GM12891 (cell line): Measurements from ENCODE around the gene RADIL.

Experiments
- DNase-seq: peaks from one replicate; pipeline ENCODE4 v3.0.0; 2011; ENCODE audit warnings: low spot score; ENCODE audit not compliant: insufficient read length
- FAIRE-seq: peaks from 2 replicates; lab custom pipeline; 2011; peaks lifted over from hg19 to GRCh38; lab: Jason Lieb, UNC
- PAX5 ChIP-seq: IDR thresholded peaks from 2 replicates; pipeline ENCODE4 v1.6.1; 2011; ENCODE audit warnings: low read length, moderate library complexity, mild to moderate bottlenecking; ENCODE audit not compliant: insufficient read depth, severe bottlenecking
- POLR2A ChIP-seq: IDR thresholded peaks from 2 replicates; pipeline ENCODE4 v1.6.1; 2011; ENCODE audit warnings: low read depth, low read length, control low read depth
- POLR2AphosphoS5 ChIP-seq: IDR thresholded peaks from 2 replicates; pipeline ENCODE4 v1.6.1; 2011; ENCODE audit warnings: low read depth, low read length, control low read depth
- POU2F2 ChIP-seq: IDR thresholded peaks from 2 replicates; pipeline ENCODE4 v1.6.1; 2011; ENCODE audit warnings: low read depth, mild to moderate bottlenecking, control low read depth, low read length, moderate library complexity
- SPI1 ChIP-seq: IDR thresholded peaks from 2 replicates; pipeline ENCODE4 v1.6.1; 2011; ENCODE audit warnings: low read depth, low read length, control low read depth
- TAF1 ChIP-seq: IDR thresholded peaks from 2 replicates; pipeline ENCODE4 v1.6.1; 2011; ENCODE audit warnings: low read depth, low read length, control low read depth

Gene RADIL

GRCh38 chr7:4790078-4790465 lies 93.4 kb downstream of the RADIL start:
- TF ChIP-seq SPI1 (no peak), PAX5 (no peak), TAF1 (no peak), POLR2AphosphoS5 (no peak), POLR2A (no peak), POU2F2 (no peak)
- no peak for FAIRE-seq
- DNase-seq: no peak

- no peak for TF ChIP-seq TAF1
- no peak for TF ChIP-seq POLR2A
- TF ChIP-seq POU2F2: no peak
- TF ChIP-seq PAX5: no peak
- no peak for TF ChIP-seq POLR2AphosphoS5
- no peak for TF ChIP-seq SPI1
- FAIRE-seq: no peak
- no peak for DNase-seq
These were observed 94.1 kb downstream of the RADIL start for GRCh38 chr7:4789194-4790077.

- FAIRE-seq: no peak
- DNase-seq: no peak
- TF ChIP-seq POLR2A (no peak), TAF1 (no peak), SPI1 (no peak), POLR2AphosphoS5 (no peak), POU2F2 (no peak)
These were observed 94.8 kb downstream of the RADIL start for GRCh38 chr7:4788627-4789189.

GRCh38 chr7:4787947-4788626 lies 95.4 kb downstream of the RADIL start:
- TF ChIP-seq POU2F2: no peak
- no peak for TF ChIP-seq PAX5
- TF ChIP-seq TAF1: no peak
- TF ChIP-seq POLR2AphosphoS5: no peak
- no peak for TF ChIP-seq POLR2A
- no peak for TF ChIP-seq SPI1
- no peak for FAIRE-seq
- no peak for DNase-seq

GRCh38 chr7:4787541-4787940 lies 96.0 kb downstream of the RADIL start:
- DNase-seq (no peak), FAIRE-seq (no peak)
- TF ChIP-seq PAX5 (no peak), POU2F2 (no peak), TAF1 (no peak), POLR2AphosphoS5 (no peak)

- DNase-seq (no peak), FAIRE-seq (no peak)
- TF ChIP-seq TAF1 (no peak), PAX5 (no peak), POU2F2 (no peak), SPI1 (no peak), POLR2A (no peak), POLR2AphosphoS5 (no peak)
These were observed 97.5 kb downstream of the RADIL start for GRCh38 chr7:4786015-4786414.

- FAIRE-seq (no peak), DNase-seq (no peak)
- TF ChIP-seq TAF1 (no peak), POU2F2 (no peak), POLR2AphosphoS5 (no peak)
These were observed 98.1 kb downstream of the RADIL start for GRCh38 chr7:4785371-4785770.

- TF ChIP-seq SPI1 (no peak), PAX5 (no peak), TAF1 (no peak), POLR2AphosphoS5 (no peak), POU2F2 (no peak), POLR2A (no peak)
- no peak for DNase-seq
- no peak for FAIRE-seq
These were observed 98.7 kb downstream of the RADIL start for GRCh38 chr7:4784799-4785198.

- FAIRE-seq (no peak), DNase-seq (no peak)
- TF ChIP-seq SPI1: no peak
- no peak for TF ChIP-seq POLR2A
- no peak for TF ChIP-seq POLR2AphosphoS5
These were observed 99.7 kb downstream of the RADIL start for GRCh38 chr7:4783762-4784351.
